Measurements from ENCODE around the gene NUBP2.

- TF ChIP-seq CEBPB (IDR thresholded peaks at IDR 0.05) (no peak), REST (IDR thresholded peaks at IDR 0.05; ENCODE audit: low read depth) (no peak), MAX (IDR thresholded peaks at IDR 0.05) (no peak), TAF1 (IDR thresholded peaks at IDR 0.05; ENCODE audit: low read depth) (no peak), RAD21 (IDR thresholded peaks at IDR 0.05; ENCODE audit: low read depth) (no peak), EP300 (IDR thresholded peaks at IDR 0.05; ENCODE audit: borderline replicate concordance) (no peak), FOXM1 (IDR thresholded peaks at IDR 0.05; ENCODE audit: borderline replicate concordance, low read depth) (no peak), NFIC (IDR thresholded peaks at IDR 0.05) (no peak), YY1 (IDR thresholded peaks at IDR 0.05; ENCODE audit: low read depth) (no peak), CREB1 (IDR thresholded peaks at IDR 0.05; ENCODE audit: low read depth) (no peak), TEAD4 (IDR thresholded peaks at IDR 0.05) (no peak), EGR1 (IDR thresholded peaks at IDR 0.05) (no peak), ZBTB7A (IDR thresholded peaks at IDR 0.05; ENCODE audit: low read depth) (no peak), USF1 (IDR thresholded peaks at IDR 0.05) (no peak)
Observed at GRCh38 chr16:1807626-1808025, 24.9 kb downstream of the NUBP2 start.

All from Ishikawa (cell line).